GM19099 (cell line): ENCODE measurements around the gene TUBA4A.

Experiments
- POLR2A ChIP-seq: IDR thresholded peaks from 3 replicates; pipeline ENCODE4 v1.6.1; 2011; ENCODE audit warnings: low read depth; ENCODE audit not compliant: insufficient read length; ENCODE audit errors: extremely low read depth

The TUBA4A gene

GRCh38 chr2:219254590-219255201 is 978 bp upstream of the TUBA4A start:
- no peak for TF ChIP-seq POLR2A

- TF ChIP-seq POLR2A: no peak
These were observed 592 bp downstream of the TUBA4A start, which contains the start of gene TUBA4B for GRCh38 chr2:219252900-219253752. TSS of gene TUBA4B (plus strand) at chr2:219253243. CDS start at chr2:219253408, 165 bp downstream.

GRCh38 chr2:219252570-219252899 is 1.2 kb downstream of the TUBA4A start:
- no peak for TF ChIP-seq POLR2A

- no peak for TF ChIP-seq POLR2A
These were observed 1.6 kb downstream of the TUBA4A start for GRCh38 chr2:219252084-219252483.

- no peak for TF ChIP-seq POLR2A
These were observed 2.1 kb downstream of the TUBA4A start for GRCh38 chr2:219251656-219252055.

- no peak for TF ChIP-seq POLR2A
These were observed 3.5 kb downstream of the TUBA4A start for GRCh38 chr2:219250049-219250781.

- peak; percentile 59 for TF ChIP-seq POLR2A
These were observed 4.3 kb downstream of the TUBA4A start for GRCh38 chr2:219249203-219249980.

- TF ChIP-seq POLR2A: no peak
These were observed 4.9 kb downstream of the TUBA4A start for GRCh38 chr2:219248845-219249202.

- TF ChIP-seq POLR2A: peak; percentile 30
These were observed 5.8 kb downstream of the TUBA4A start for GRCh38 chr2:219247678-219248642.

GRCh38 chr2:219246559-219246958 is 7.2 kb downstream of the TUBA4A start:
- TF ChIP-seq POLR2A: peak; percentile 29

- TF ChIP-seq POLR2A: no peak
These were observed 7.9 kb downstream of the TUBA4A start for GRCh38 chr2:219245899-219246230.

- TF ChIP-seq POLR2A: peak; percentile 89
These were observed 8.4 kb downstream of the TUBA4A start, which contains the start of the genes GLB1L and STK16 for GRCh38 chr2:219245148-219245898. TSS of gene GLB1L (minus strand) at chr2:219245444. CDS start at chr2:219243573, 1,871 bp downstream. TSS of gene STK16 (plus strand) at chr2:219245479. CDS start at chr2:219246000, 521 bp downstream.

- TF ChIP-seq POLR2A: no peak
These were observed 8.9 kb downstream of the TUBA4A start for GRCh38 chr2:219244789-219245147.
